GM04504 (cell line): ENCODE data around the gene PDIA6.
"Not testable (repeated sequence)": the region's sequence is repeated elsewhere in the genome, so short reads cannot be mapped to it uniquely, and the experiment has no call there.

Experiments used
- DNase-seq: peaks from one replicate; pipeline ENCODE4 v3.0.0-alpha.2; 2012; ENCODE audit warnings: low read depth

The PDIA6 gene

DNA sequence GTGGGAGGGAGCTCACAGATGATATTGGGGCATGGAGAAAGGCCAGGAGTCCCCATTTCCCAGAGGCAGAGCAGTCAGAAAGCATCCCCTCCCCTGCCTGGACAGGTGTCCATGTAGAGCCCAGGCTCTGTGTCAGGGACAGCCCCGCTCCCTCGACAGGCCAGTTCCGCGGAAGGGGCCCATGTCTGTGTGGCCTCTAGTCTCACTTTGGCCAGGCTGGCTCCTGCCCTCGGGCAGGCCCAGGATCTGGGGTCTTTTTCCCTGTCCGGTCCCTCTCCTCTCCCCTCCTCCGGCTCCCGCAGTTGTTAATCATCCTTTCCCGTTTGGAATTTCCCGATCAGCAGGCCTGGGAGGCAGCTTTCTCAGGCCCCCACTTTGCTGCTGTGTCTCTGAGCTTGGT is 20.4 kb upstream of the PDIA6 start:
- no peak for DNase-seq

DNA sequence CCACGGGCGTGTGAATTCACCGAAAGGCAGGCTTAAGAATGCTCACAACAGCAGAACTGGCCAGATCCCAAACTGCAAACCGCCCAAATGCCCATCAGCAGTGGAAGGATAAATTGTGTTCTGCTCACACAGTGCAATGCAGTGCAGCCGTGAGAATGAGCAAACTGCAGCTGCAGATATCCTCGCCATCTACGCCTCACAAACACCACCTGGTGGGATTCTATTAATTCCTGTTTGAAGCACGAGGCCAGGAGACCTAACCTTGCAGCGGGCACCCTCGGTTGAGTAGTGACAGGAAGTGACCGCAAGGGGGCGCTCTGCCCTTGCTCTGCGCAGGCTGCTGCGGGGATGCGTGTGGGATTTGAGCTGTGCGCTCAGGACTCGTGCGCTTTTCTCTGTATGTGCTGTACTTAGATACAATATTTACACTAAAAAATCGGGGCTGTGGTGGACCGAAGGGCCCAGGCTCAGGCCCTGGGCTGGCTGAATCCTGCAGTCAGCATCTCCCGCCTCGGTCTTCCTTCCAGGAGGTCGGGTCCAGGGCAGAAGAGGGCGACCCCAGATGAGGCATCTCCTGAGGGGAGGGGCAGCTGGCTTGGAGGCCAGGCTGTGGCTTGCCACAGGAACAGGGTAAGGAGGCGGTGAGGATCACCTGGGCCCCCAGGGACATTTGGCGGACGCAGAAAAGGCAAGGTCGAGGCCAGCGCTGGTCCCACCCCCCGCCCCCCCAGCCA is 19.8 kb upstream of the PDIA6 start:
- no peak for DNase-seq

DNA sequence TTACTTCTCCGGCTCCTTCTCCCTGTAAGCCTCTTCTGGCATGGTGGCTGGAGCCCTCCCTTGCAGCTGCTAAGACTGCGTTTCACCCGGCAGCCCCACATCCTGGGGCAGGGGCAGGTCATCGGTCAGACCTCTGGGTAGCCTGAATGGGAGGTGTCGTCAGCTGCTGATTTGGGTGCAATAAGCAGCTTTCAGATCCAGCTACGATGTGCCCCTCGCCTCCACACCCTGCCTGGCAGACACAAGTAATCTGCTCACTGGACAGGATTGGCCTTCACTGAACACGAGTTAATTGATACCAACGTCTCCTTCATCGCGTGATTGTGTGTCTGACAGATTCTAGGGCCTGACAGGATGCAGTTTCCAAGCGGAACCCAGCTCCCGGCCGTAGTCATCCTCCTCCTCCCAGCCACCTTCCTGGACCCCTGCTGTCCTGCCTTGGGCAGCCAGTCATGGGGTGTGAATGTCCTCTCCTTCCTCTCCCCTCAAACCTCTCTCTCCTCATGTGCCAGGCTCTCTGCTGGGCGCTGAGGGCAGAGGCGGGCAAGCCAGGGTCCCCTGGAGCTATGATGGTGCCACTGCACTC is 18.9 kb upstream of the PDIA6 start:
- DNase-seq = no peak

DNA sequence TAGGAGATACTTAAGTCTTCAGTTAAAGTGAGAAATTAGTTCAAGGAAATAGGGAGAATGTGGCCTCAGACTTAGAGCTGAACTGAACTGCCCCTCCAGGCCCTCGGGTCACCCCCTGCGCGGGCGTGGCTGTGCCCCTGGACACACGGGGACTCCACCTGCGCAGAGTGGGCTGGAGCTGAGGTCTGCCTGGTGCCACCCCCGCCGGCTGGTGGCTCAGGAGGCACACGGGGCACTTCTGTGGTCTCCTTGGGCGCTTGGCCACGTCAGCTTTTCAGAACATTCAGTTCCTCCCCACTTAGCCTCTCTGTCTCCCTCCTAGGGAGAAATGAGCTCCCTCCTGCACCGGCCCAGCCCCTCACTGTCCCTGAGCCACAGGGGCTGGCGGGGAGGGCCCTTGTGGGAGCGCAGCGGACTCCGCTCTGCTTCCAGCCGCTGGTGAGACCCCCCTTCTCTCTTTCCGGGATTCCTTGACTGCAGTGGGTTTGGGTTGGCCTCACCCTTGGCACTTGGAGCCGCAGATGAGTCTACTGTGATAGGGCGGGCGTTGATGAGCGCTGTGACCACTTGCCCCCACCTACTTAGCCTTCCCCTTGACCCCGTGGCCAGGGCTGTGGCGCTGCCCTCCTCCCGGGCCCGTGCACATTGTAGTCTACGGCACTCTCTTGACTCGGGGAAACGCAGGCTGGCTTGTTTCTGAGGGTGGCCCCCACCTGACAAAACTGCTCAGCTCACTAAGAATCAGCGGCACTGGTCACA is 18.2 kb upstream of the PDIA6 start:
- DNase-seq = no peak

DNA sequence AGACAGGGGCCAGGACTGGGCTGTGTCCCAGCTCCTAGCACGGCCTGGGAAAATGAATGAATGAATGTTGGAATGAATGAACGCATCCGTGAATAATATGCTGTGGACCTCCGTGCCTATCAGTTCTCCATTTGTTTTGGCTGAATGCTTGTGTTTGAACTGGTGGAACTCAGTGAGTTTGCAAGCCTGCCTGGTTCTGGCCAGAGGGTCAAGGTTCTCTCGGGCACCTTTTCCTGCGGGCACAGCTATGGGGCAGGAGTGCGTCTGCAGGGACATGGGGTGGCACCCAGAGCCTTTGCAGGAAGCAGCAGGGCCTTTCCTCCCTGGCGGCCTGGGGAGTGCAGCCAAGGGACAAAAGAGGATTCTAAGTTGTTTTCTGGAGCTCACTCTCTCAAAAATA is 17.6 kb upstream of the PDIA6 start:
- no peak for DNase-seq

DNA sequence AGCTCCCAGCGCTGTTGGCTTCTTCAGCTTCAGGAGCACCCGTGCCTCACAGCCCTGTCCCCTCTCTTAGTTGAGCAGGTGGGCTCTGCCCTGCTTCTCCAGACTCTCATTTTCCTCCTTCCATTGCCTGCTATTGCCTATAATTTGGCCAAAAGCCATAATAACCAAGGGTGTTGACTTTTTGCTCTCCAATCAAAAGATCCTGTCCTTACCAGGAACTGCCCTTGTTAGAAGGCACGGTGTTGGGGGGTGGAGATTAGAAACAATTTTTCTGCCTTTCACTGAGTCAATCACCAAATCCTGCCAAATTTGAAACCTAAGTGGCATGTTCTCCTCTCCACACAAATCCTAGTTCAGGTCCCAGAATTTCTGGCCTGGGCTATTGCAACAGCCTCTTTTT is 16.7 kb upstream of the PDIA6 start:
- no peak for DNase-seq

DNA sequence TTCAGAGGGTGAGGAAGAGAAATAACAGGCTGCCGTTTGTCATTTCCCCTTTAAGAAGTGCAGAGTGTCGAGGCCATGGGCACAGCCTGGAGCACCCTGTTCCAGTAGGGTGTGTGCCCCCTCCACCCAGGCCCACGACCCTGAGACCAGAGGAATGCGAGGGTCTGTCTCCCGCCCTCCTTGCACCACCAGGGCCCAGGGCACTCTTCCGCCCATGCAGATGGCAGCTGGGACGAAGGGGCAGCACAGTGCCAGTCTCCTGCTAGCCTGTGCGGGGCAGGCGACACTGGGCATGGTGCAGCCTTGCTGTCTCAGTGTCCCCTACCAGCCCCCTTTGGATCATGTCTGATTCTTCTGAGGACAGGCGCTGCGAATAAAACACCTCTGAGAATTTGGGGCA is 15.8 kb upstream of the PDIA6 start:
- no peak for DNase-seq

DNA sequence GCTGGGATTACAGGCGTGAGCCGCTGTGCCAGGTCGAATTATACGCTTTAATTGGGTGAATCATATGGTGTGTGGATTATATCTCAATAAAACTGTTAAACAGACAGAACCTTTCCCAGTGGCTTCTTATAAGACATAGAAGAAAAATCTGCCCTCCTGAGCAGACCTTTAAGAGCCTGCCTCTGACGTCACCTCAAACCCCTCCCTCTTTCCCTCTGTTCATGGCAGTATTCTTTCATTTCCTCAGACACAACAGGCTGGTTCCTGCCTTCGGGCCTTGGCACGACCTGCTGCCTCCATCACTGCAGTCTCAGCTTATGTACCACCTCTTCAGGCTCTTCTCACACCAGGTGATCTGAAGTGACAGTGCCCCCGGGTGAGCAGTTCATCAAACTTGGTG is 14.0 kb upstream of the PDIA6 start:
- DNase-seq = no peak

DNA sequence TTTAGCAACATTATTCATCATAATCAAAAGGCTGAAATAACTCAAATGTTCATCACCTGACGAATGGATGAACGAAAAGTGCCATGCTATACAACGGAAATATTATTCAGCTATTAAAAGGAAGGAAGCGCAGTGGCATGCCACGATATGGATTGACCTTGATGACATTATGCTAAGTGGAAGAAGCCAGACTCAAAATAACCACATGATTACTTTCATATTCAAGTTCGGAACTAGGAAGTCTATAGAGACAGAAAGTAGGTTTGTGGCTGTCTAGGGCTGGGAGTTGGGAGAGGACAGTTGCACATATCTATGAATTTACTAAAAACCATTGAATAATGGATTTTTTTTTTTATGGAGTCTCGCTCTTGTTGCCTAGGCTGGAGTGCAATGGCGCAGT is 13.4 kb upstream of the PDIA6 start:
- DNase-seq = no peak

DNA sequence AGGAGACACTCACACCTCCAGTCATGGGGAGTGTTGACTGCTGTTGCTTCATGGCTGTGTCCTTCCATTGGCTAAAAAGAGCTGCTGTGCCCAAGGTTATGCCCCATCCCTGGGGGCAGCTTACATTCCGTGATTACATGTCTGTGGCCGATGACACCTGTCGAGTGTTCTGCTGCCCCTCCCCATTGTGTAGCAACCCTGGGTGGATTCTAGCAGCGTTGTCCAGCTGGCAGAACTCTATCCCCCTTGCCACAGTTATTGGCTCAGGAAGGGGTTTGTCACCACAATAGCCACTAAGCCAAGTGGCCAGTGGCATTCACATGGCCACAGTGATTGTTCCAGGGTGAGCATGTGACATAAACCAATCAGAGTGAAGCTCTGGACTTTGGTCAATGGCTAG is 11.6 kb upstream of the PDIA6 start:
- DNase-seq = no peak

DNA sequence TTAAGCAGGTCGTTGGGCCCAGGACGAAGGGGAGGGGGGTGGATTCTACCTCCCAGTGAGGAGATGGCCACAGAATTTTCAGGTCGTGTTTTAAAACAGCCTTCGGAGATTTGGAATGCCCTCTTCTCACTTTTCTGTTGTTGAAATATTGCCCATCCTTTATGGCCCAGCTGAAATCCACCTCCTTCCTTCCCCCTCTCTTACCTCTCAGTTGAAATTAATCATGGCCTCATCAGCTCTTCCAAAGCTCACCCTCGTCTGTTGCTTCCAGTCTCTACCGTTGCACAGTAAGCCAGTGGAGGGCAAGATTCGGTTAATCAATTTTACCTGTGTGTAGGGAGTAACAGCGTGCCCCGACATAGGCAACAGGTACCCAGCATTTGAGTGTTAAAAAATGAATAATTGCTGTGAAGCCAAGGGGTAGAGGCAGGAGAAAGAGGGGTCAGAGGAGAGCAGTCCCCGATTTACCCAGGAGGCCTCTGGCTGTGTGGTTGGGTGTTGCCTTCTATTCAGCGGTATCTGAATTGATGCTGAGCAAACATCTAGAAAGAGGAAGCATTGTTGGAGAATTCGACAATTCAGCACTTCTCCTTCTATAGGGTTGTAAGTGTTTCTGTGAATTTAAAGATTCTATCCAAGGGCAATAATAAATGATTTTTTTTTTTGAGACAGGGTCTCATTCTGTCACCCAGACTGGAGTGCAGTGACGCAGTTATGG is 8.6 kb upstream of the PDIA6 start:
- no peak for DNase-seq

DNA sequence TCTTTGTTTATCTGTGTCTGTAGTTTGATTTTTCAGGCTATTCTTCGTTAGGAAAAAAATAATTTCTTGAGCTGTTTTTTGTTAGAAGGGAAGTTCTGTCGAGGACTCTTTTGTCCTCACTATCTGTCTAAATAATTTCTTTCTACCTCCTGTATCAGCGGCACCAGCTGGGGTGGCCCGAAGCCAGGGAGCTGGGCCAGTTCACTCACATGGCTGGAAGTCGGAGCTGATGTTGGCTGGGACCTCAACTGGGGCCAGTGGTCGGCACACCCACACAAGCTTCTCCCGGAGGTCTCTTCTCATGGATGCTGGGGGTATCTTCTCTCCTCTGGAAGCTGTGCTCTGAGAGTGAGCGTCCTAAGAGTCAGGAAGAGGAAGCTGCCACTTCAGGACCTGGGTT is 8.0 kb upstream of the PDIA6 start:
- no peak for DNase-seq

DNA sequence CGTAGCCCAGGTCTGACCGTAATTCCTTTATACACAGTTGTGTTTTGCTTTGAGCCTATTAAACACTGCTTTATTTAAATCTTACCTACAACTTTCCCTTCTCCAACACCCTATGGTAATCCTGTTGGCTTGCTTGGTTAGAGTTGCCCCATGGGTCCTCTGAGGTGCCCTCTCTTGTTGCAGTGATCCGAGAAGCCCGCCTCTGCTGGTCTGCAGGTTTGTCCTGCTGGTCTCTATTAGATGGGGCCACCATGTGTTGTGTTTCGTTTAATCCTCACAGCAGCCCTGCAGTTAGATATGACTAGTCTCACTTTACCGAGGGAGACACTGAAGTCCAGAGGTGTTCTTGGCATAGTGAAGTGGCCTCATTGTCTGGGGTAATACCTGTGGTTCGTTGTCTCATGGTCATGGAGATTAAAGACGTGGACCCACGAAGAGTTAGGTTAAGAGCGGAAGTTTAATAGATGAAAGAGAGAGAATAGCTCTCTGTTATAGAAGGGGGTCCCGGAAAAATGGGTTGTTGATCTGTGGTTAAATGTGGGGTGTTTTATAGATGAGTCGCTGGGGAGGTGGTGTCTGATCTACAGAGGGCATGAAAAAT is 7.2 kb upstream of the PDIA6 start:
- no peak for DNase-seq

DNA sequence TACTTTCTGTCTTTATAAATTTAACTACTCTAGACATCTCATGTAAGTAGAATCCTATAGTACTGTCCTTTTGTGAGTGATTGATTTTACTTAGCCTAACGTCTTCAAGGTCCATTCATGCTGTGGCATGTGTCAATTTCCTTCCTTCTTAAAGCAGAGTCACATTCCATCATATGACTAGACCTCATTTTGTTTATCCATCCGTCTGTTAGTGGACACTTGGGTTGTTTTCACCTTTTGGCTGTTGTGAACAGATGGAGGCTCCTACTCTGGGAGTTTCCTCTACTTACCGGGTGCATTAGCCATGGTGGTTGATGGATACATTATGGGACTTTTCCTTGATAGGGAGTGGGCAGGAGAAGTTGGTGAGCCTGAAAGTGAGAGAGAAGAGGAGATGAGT is 6.4 kb upstream of the PDIA6 start:
- DNase-seq = no peak

DNA sequence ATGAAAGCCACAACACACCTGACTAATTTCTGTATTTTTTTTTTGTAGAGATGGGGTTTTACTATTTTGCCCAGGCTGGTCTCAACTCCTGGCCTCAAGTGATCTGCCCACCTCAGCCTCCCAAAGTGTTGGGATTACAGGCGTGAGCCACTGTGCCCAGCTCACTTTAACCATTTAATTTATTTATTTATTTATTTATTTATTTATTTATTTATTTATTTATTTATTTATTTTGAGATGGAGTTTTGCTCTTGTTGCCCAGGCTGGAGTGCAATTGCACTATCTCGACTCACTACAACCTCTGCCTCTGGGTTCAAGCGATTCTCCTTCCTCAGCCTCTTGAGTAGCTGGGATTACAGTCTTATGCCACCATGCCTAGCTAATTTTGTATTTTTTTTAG is 5.7 kb upstream of the PDIA6 start:
- DNase-seq = not testable (repeated sequence)

DNA sequence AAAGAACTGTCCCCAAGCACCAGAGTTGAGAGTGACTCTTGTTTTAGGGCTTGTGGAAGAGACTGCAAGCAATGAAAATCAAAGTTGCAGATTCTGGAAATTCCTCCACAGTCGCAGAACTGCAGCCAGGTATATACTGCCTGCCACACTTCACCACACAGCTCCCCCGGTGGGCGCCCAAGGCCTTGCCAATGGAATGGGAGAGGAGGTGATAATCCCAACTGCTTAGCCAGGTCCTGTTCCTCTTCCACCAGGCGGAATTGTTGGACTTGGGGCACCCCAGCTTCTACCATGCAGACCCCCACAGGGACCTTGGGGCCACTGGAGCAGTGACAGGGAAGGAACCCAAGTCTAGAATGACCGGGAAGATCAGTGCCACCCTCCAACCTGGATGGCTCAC is 4.8 kb upstream of the PDIA6 start:
- no peak for DNase-seq

DNA sequence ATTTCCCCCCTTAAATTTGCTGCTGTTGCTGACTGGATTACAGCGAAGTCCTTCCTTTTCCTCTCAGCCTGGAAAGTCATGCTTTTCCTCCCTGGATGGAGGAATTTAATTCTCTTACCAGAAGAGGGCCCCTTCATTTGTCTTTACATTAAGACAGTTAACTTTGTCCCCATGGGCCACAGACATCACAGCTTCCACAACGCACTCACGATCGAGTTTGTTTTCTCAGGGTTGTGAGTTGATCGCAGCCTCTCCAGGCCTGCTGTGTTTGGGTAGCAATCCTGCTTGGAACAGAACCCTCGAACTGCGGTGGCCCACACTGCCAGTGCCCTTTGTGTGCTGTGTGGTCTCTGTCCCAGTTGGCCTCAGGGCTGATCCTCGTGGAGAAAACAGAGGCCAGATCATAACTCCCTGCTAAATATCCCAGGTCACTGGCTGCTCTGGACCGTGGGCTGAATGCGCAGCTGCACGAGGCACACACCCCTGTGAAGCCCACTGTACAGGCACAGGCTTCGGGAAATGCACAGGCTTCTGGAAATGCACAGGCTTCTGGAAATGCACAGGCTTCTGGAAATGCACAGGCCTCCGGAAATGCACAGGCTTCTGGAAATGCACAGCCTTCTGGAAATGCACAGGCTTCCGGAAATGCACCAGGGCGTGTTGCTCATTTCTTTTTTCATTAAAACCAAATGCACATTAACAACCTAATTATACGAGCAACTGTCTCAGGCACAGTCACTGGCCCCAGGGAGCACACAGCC is 2.2 kb upstream of the PDIA6 start:
- DNase-seq = no peak

DNA sequence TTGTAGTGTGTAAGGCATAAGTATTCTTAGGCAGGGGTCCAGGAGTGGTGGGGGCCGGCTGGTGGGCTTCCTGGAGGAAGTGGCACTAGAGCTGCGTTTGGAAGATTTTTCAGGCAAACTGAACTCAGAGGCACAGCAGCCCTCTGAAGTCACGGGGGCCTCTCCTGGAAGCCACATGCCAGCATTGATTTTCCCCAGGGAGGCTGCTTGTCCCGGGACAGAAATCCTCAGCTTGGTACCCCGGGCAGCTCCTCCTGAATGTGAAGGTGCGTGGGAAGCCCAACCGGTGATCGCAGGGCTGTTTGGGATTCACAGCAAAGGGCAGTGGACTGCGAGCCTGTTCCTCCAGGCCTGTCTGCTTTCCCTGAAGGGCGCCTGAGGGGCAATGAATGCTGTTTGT is 1.6 kb upstream of the PDIA6 start:
- no peak for DNase-seq

DNA sequence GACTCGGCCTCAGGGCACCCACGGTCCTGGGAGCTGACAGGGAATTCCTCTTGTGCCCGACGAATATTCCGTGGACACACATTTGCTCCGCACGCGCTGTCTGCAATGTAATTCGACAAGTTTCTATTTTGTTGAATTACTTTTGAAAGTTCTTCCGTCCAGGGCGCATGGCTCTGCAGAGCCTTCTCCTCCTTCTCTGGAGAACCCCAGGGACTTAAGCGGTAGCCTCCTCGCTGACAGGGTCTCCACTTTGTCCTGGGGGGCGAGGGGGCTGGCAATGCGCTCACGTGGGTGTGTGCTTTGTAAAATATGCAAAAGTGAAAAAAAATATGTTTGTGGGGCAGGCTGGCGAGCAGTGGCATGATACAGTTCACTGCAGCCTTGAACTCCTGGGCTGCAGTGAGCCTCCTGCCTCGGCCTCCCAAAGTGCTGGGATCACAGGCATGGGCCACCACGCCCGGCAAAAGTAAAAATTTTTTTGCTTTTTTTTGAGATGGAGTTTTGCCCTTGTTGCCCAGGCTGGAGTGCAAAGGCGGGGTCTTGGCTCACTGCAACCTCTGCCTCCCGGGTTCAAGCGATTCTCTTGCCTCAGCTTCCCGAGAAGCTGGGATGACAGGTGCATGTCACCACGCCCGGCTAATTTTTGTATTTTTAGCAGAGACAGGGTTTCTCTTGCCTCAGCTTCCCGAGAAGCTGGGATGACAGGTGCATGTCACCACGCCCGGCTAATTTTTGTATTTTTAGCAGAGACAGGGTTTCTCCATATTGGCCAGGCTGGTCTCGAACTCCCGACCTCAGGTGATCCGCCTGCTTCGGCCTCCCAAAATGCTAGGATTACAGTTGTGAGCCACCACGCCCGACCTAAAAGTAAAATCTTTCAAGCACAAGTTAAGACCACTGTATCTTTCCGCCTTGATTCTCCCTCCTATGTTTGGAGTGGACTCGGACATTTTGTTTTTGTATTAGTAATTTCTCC is 866 bp upstream of the PDIA6 start:
- not testable (repeated sequence) for DNase-seq

DNA sequence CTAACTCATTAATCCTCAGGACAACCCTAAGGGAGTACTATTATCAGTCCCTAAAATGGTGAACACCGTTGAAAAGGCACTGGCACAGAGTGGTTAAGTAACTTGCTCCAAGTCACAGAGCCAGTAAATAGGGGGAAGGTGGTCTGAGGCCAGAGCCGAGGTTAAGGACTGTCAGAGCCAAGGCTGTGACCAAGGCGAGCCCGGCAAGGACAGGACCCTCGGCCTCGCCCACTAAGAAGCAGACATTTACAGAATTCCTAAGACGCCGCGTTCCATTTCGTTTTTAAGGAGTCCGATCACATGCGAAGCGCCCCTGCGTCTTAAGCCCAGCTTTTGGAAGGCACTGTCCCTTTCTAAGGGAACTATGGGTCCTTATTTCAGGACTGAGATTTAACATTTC is 1.1 kb downstream of the PDIA6 start:
- DNase-seq = no peak
